HS-5 (cell line): ENCODE results near the gene ACOT9.
"Not testable (repeated sequence)": the region's sequence is repeated elsewhere in the genome, so short reads cannot be mapped to it uniquely, and the experiment has no call there.

Source experiments
- DNase-seq: peaks from one replicate; pipeline ENCODE4 v3.0.0-alpha.2; 2012; ENCODE audit warnings: low read depth

Gene ACOT9

GRCh38 chrX:23742697-23743622 lies at the start of gene ACOT9:
Gene ACOT9 (minus strand): TSS chrX:23743276. CDS start chrX:23743144, 132 bp downstream.
- DNase-seq = peak; percentile 76

- no peak for DNase-seq
Measured at GRCh38 chrX:23790155-23790497, 47.0 kb upstream of the ACOT9 start.

- no peak for DNase-seq
Measured at GRCh38 chrX:23789386-23790154, 46.5 kb upstream of the ACOT9 start.

GRCh38 chrX:23788946-23789345 lies 45.9 kb upstream of the ACOT9 start:
- DNase-seq = no peak

GRCh38 chrX:23788521-23788920 lies 45.4 kb upstream of the ACOT9 start:
- DNase-seq = no peak

- no peak for DNase-seq
Measured at GRCh38 chrX:23787745-23788118, 44.7 kb upstream of the ACOT9 start.

GRCh38 chrX:23786268-23786815 lies 43.3 kb upstream of the ACOT9 start:
- no peak for DNase-seq

GRCh38 chrX:23785580-23785979 lies 42.5 kb upstream of the ACOT9 start:
- DNase-seq = no peak

- peak; percentile 56 for DNase-seq
Measured at GRCh38 chrX:23784470-23785331, 41.6 kb upstream of the ACOT9 start.

GRCh38 chrX:23783589-23784469 lies 40.8 kb upstream of the ACOT9 start:
- no peak for DNase-seq

GRCh38 chrX:23782863-23783588 lies 40.0 kb upstream of the ACOT9 start, which contains the start of gene SAT1:
Gene SAT1 (plus strand): TSS chrX:23783173. CDS start chrX:23783352, 179 bp downstream.
- DNase-seq = peak; percentile 67

- no peak for DNase-seq
Measured at GRCh38 chrX:23782455-23782854, 39.4 kb upstream of the ACOT9 start.

GRCh38 chrX:23779025-23779424 lies 35.9 kb upstream of the ACOT9 start:
- peak; percentile 50 for DNase-seq

- DNase-seq = no peak
Measured at GRCh38 chrX:23776363-23776762, 33.3 kb upstream of the ACOT9 start.

- DNase-seq = no peak
Measured at GRCh38 chrX:23773601-23774175, 30.6 kb upstream of the ACOT9 start.

GRCh38 chrX:23771086-23771485 lies 28.0 kb upstream of the ACOT9 start:
- DNase-seq = not testable (repeated sequence)

GRCh38 chrX:23770142-23770541 lies 27.1 kb upstream of the ACOT9 start:
- DNase-seq = no peak

GRCh38 chrX:23766650-23767551 lies 23.8 kb upstream of the ACOT9 start:
- no peak for DNase-seq

- no peak for DNase-seq
Measured at GRCh38 chrX:23765868-23766267, 22.8 kb upstream of the ACOT9 start.
